DMS79 treated with DMSO at 0.1 percent for 48 hours (cell line): ENCODE results near the gene NIBAN1.
"Not testable (repeated sequence)": the region's sequence is repeated elsewhere in the genome, so short reads cannot be mapped to it uniquely, and the experiment has no call there.

Experiments used
- DNase-seq: peaks from one replicate; lab custom pipeline; 2025; lab: John Stamatoyannopoulos, UW

NIBAN1 gene

DNA sequence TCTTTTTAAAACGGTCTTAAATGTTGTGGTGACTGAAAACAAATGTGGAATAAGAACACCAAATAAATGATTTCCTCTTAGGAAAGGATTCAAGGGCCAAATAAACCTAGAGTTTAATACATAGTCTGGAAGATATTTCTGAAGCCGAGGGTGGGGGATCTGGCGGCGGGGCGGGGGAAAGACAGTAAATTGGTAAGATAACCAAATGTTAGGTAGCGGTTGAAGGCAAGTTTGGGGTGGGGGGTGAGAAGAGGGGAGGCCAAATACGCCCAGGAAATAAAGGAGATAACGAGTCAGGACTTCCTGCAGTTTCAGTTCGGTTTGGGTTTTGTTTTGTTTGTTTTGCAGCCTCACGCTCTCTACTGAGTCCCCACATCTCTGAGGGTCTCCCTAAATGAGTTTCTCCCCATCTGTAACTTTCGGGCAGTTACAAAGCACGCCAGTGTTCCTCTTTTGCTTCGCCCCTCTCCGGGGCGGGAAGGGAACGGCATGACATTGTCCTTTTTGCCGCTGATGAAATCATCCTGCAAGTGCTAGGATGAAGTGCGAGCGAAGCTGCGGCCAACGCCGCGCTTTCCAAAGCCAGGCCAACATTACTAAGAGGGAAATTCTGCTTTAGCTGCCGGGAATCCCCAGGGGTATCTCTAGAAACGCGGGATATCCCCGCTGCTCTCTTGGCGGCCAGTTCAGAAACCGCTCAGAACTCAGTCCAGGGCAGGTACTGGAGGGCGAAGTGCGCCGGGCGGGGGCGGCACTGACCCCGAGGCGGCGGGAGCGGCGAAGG lies 844 bp downstream of the NIBAN1 start:
- peak; percentile 43 for DNase-seq

DNA sequence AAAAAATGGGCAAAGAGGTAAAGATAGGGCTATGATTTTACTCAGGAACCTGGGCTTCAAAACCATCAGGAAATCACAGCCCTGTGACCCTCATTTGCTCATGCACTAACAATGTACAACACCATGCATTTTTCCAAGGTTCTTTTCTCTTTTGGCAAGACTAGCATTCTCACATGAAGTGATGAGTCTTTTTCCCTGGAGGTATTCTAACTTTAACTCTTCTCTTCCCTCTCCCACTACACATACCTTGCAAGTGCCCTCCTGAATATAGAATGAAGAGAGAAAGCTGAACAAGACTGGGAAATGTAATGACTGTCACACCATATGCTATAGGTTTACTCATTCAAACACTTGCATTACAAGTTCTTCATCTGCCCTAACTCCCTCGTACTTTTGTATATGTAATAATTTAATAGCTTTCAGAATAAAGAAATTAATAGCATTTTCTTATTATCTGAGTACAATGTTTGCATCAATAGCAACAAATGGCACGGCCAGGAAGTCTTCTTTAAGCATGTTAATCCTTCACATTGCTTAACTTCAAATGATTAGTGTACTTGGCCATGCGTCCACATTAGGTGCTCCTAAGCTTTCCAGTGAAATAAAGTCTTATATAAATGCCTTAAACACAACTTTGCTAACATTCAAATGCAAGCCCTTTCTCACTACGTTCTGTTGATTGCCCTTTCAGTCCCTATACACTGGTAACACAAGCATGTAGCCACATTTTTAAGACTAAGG lies 1.8 kb downstream of the NIBAN1 start:
- no peak for DNase-seq

DNA sequence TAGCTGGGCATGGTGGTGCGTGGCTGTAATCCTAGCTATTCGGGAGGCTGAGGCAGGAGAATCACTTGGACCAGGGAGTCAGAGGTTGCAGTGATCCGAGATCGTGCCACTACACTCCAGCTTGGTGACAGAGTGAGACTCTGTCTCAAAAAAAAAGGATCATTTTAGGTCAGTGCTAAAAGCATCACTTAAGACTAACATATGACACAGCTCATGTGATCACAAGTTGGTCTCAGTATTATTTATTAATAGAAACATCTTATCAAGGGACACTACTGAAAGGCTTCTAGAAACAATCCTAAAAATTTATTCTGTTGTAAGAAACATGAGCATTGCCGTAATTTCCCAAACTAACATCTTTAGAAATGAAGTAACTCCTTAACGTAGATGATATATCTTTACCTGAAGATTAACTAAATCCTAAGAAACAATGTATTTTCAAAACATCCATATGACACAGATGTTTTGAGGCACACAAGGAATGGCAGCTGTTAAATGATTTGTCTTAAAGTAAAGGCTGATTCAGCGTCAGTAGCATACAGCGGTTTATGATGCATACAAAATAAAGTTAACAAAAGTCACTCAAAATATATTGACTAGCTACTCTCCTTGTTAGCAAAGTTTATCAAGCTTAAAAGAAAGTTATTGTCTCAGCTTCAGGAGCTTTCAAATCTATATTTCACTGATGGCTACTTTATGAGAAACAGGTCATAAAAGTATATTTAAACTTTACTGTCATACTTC lies 2.6 kb downstream of the NIBAN1 start:
- DNase-seq = no peak

DNA sequence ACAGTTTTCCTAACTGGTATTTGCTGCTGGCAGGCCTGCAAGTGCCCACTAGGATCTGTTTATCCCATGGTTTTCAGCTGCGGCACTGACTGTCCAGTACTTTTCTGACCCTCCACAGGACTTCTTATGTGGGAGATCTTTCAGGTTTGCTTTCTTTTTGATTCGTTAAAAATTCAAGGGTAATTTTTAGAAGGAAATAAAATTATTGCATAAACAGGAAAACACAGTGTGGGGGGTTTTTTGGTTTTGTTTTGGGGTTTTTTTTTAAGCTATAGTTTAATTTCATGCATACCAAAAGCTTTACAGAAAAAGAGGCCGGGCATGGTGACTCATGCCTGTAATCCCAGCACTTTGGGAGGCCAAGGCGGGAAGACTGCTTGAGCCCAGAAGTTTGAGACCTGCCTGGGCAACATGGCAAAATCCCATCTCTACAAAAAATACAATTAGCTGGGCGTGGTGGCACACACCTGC lies 3.6 kb downstream of the NIBAN1 start:
- no peak for DNase-seq

DNA sequence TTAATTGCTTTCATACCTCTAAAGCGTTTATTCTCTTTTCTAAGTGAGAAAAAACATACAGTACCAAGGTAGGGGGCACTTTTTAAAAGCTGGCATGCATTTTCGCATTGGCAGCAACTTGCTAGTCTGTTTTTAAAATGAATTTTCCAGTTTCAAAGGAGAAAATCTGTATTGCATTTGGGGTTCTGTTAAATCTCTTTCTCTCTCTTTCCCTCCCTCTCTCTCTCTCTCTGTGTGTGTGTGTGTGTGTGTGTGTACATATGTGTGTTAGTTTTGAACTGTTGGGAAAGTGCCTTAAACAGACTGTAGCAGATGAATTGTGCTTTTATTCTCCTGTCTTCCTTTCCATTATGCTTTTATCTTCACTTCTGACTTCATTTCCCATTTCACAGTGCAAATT lies 7.3 kb downstream of the NIBAN1 start:
- no peak for DNase-seq

DNA sequence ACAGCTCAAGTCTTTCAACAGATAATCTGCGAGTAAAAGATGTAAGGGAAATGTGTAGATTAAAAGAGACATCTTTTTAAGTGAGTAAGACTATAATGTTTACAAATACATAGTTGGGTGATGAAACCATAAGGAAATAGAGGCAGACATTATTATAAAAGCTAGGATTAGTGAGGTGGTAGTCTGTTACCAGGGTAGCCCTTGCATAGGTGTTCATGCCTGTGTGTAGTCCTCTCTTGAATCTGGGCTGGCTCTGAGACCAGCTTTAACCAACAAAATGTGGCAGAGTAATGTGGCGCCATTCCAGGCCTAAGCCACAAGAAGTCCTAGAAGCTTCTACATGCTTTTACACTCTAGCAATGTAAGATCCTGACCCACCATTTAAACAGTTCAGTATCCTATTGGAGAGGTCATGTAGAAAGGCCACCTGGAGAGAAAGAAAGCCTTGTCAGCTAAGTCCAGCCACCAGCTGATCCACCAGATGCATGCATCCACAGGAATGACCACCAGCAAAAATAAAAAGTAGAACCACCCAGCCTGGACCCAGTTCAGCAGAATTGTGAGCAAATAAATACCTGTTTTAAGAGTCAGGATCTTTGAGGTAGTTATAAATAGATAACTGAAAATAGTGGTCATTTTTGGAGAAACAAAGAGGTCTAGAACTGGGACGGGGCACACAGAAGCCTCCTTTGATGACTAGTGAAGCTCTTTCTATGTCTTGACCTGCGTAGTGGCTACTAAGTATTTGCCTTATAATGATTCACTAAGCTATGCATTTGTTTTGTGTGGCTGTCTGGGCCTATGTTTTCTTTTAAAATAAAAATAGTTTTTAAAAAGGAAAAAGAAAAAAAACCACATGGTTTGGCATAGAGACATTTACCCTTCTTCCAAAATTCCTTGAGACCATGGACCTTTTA lies 8.1 kb downstream of the NIBAN1 start:
- no peak for DNase-seq

DNA sequence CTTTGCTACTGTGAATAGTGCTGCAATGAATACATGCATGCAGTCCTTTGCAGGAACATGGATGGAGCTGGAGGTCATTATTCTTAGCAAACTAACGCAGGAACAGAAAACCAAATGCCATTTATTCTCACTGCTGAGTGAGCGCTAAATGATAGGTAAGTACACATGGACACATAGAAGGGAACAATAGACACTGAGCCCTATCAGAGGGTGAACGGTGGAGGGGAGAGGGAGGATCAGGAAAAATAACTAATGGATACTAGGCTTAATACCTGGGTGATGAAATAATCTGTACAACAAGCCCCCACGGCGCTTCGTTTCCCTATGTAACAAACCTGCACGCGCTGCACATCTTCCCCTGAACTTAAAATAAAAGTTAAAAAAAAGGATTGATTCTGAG lies 8.9 kb downstream of the NIBAN1 start:
- DNase-seq = no peak

DNA sequence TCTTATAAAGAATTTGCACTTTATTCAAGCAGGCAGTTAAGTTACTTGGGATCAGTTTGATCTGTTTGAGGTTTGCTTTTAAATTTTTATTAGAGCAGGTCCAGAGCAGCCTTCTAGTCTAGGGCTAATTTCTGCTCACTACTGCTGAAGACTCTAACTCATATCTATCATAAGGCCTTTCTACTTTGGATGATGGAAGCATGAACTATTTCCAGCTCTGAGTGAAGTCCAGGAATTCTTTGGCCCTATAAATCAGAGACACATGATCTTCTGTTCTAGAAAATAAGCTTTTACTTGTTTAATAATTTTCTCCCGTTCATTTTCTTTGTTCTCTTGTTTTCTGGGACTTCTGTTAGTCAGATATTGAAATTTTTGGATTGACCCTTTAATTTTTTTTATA lies 14.7 kb downstream of the NIBAN1 start:
- no peak for DNase-seq

DNA sequence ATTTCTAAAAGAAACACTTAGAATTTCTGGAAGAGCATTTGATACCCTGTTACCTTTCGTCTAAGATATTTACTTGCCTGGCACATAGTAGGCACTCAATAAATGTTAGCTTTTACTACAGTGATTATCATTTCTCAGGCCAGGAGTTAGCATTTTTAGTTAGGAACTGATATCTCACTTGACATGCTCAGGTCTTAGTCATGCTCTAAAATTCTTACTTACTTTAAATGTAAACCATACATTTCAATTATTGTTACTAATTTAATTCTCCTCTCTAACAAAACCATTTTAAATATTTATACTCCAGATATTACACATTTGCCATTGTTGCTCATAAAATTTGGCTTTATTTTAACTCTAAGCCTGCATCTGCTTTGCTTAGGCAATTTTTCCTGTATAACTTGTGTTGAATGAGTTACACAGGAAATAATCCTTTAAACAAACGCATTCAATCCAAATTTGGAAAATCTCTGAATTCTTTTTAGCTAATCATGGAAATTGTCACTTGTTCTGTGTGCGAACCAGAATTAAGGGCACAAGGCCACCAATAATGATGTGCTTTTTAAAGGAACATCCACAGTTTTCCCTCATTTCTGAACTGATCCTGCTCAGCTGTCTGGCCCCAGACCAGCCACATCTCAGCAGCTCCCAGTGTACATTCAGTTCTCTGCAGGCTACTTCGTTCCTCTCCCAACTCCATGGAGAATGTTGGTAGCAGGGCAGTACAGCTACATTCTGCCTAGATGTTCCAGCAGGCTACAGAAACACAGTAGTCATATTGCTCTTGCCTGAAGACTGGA lies 15.6 kb downstream of the NIBAN1 start:
- DNase-seq = no peak

DNA sequence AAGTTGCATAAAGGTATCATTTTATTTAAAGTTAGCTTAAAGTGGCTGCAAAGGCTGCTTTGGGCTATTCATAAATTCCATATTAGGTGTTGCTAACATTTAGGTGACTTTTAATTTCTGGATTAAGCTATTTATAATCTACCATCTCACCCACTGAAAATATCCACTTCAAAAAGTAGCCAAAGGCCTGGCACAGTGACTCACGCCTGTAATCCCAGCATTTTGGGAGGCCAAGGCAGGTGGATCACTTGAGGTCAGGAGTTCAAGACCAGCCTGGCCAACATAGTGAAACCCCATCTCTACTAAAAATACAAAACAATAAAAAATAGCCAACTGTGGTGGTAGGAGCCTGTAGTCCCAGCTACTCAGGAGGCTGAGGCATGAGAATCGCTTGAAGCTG lies 16.4 kb downstream of the NIBAN1 start:
- DNase-seq = not testable (repeated sequence)

DNA sequence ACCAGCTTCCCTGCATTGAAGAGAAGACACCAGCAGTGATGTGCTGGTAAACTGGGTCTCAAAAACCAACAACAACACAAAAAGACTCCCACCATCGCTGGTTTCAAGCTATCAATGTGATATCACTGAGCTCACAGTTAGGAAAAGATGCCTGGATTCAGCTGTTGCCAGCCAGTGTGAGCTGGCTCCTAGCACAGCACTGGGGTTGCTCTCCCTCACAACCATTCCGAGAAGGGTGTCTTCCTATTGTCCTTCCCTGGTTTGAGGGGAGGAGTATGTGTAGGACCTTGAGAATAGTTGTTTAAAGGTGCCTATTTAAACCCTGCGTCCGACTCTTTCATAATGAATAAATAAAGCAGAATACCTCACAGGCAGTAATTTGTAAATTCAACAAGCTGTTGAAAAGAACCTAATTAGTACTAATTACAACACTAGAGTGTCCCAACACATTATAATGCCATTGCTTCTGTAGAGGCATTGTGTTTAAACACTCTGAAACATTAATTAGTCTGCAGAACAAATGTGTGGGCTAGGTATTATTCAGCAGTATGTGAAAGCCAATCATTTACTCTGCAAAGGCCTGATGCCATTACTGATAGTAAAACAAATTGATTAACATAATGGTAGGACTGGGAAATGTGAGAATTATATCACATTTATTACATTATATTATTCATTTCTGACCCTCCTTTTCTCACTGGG lies 17.2 kb downstream of the NIBAN1 start:
- no peak for DNase-seq

DNA sequence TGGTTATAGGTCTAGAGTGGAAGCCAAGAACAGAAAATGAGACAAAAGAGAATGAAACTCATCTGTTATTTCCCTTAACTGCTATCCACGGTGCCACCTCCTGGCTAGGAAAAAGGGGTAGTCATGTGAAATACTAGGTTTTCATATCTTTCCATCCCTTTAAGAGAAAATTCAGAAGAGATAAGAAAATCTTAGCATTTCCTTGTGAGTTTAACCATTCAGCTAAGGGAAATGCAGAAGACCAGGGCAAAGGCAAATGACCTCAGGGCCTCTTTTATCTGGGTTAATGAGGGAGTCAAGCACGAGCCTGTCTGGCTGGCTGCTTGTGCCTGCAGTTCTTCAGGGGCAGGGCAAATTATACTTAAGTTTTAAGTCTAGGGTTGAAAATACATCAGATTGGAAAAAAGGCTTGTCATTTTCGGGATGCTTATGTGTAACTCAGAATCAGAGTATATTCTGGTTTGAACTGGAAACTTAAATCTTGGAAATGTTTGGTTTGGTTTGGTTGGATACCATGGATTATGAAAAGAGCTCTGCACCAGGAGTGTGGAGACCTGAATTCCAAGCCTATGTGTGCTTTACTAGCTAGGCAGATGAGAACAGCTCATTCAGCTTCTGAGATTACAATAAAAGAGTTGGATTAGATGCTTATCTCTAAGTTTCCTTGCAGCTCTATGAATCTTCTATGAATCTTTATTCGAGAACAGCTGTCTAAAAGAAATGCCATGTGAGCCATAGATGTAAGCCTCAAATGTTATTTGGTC lies 19.9 kb downstream of the NIBAN1 start:
- DNase-seq = no peak

DNA sequence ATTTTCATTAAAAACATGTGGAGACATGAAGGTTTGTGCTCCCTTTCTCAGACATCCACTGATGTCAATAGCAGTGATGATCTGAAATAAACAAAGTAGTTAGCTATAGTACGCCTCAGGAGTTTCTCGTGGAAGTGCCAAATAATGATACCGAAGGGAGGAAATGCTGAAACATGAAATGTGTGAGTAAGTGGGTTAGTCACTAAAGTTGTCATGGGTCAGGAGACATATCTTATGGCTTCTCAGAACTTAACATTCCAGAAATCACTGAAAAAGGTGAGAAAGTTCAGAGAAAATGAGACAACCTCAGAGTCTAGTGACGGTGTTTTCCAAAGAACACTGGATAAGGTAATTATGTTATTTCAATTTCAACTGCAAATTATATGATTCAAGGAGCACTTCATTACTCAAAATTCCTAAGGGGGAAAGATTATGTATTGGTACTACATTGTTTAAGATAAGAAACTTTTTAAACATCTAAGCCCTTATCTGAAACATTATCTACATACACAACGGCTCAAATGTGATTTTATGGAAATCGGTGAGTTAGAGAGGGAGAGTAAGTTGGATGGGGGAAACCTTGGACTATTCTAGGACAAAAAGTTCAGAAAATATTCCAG lies 20.6 kb downstream of the NIBAN1 start:
- no peak for DNase-seq

DNA sequence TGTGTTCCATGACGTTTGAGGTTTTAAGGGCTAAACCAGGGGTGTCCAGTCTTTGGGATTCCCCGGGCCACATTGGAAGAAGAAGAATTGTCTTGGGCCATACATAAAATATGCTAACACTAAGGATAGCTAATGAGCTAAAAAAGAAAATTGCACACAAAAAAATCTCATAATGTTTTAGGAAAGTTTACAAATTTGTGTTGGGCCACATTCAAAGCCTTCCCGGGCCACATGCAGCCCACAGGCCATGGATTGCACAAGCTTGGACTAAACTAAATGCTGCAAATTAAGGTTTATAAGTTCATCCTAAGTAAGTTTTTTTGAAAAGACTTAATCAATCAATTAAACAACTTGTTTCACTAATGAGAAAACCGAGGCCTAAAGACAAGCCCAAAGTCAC lies 21.9 kb downstream of the NIBAN1 start:
- no peak for DNase-seq

DNA sequence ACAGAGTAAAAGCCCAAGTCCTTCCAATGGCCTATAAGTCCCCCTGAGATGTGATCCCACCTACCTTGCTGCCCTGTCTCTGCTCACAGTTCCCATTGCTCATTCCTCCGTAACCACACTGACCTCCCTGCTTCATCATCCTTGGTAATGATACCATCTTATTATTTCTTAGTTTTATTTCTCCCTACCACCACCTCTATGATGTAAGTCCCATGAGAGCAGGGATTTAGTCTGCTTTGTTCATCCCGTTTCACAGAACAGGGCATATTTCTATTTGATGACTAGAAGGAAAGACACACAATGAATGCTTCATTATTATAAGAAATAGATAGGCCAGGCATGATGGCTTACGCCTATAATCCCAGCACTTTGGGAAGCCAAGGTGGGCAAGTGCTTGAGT lies 22.5 kb downstream of the NIBAN1 start:
- DNase-seq = no peak

DNA sequence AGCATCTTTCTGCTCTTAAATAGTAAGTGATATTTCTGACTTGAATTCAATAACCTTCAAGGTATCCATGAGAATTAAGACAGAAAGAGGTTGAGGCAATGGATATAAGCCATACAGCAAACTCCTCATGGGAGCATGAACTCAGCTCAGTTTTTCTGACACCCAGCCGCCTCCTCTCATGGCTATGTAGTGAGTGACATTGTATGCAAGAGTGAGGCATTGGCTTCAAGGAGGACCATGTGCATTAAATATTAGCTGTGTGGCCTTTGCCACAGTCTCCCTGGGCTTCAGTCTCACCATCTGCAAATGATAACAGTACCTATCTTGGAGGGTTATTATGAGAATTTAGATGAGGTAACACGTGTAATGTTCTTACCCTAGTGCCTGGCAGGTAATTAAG lies 23.4 kb downstream of the NIBAN1 start:
- DNase-seq = no peak

DNA sequence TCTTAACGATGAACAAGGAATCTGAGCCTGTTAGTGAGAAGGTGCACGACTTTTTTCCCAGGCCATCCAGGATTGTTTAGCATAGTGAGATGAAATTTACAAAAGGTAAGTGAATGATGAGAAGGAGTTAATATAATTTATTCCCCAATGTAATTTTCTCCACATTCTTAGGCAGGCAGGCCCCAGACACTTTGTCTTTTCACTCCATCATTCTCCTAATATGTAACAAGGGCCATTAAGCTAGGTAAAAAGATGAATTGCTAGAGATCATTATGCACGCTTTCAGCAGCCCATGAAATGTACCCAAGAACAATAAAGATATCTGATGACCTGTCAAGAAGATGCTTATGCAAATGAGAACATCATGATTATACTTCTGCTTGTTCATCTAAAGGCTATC lies 24.1 kb downstream of the NIBAN1 start:
- DNase-seq = peak; percentile 5

DNA sequence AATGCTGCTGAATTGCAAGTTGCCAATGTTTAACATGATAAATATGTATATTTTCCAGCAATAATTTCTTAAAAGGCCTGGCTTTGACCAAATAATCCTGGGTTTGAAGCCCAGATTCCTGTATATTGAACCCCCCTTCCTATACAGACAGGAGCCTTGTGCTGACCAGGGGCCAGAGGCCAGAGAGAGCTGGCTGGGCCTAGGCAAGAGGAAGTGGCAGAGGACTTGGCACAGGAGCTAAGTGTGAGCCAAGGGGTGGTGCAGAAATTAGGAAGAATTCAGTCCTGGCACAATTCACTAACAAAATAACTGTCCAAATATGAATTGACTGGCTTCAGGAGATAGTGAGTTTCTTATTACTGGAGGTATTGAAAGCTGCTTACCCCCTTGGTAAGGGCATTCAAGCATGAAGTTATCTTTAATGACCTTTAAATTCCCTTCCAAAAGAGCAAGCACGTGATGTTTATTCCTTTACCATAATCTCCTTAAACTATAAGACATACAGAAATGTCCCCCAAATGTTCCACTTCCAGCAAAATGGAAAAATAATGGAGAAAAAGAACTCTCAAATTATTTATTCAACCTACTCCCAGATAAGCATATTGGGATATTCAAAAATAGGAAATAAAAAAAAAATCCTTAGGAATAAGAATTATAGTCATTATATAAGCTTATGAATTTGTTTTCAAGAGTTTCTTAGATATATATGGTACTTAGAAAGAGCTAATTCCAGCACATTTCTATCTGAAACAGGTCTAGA lies 26.6 kb downstream of the NIBAN1 start:
- no peak for DNase-seq
